IMR-90 (cell line): ENCODE measurements around the gene REPIN1. TPM values are rescaled to one million over a fixed set of nuclear protein-coding genes. Genes with fewer than 3 reads are reported as not detected.

Source experiments
- ATAC-seq: fragments of 200-7000 bp; cut with Tn5 transposase; 2 replicates; pipeline ENCODE4 v1.9.1; 2020; ENCODE audit warnings: low read depth, mild to moderate bottlenecking, moderate library complexity
- BruUV-seq: library from RNA; stranded (reverse); fragments of 400-500 nt; replicated peaks from 2 replicates; lab custom pipeline; 2021; lab: Mats Ljungman, UMichigan
- CTCF ChIA-PET: fragments of 300-600 bp; formaldehyde crosslinking; extraction: SDS; loops from one replicate; lab custom pipeline; 2021; ENCODE audit warnings: antibody characterized with exemption; lab: Yijun Ruan, JAX
- POLR2A ChIA-PET: fragments of 300-600 bp; sonication (Branson Sonifier 250); formaldehyde crosslinking; loops from one replicate; lab custom pipeline; 2022; ENCODE audit warnings: antibody characterized with exemption; ENCODE audit not compliant: unreplicated experiment; lab: Charles Lee
- DNase-seq: peaks from one replicate; pipeline ENCODE4 v3.0.0; 2013
- H2AFZ ChIP-seq: replicated peaks from 2 replicates; pipeline ENCODE3; 2013; ENCODE audit warnings: low read length, mild to moderate bottlenecking; ENCODE audit not compliant: poor library complexity
- H2AK5ac ChIP-seq: 2 replicates; pipeline ENCODE4 v1.6.1; 2013; ENCODE audit warnings: low read depth, low read length, inconsistent platforms
- H2AK9ac ChIP-seq: replicated peaks from 2 replicates; pipeline ENCODE3; 2013; ENCODE audit warnings: mild to moderate bottlenecking, low read depth, low read length, moderate library complexity; ENCODE audit not compliant: poor library complexity
- H2BK120ac ChIP-seq: 2 replicates; pipeline ENCODE4 v1.6.1; 2013; ENCODE audit warnings: low read depth, low read length, inconsistent platforms
- H2BK15ac ChIP-seq: 3 replicates; pipeline ENCODE4 v1.6.1; 2013; ENCODE audit warnings: low read depth, low read length, inconsistent platforms
- H2BK20ac ChIP-seq: 2 replicates; pipeline ENCODE4 v1.6.1; 2013; ENCODE audit warnings: low read depth, mild to moderate bottlenecking, inconsistent platforms, low read length, moderate library complexity
- H2BK5ac ChIP-seq: 2 replicates; pipeline ENCODE4 v1.6.1; 2013; ENCODE audit warnings: mild to moderate bottlenecking, low read depth, low read length, inconsistent platforms; ENCODE audit not compliant: poor library complexity, severe bottlenecking
- H3K14ac ChIP-seq: replicated peaks from 2 replicates; pipeline ENCODE4 v1.6.1; 2013; ENCODE audit warnings: low read depth, low read length, inconsistent platforms
- H3K18ac ChIP-seq: 2 replicates; pipeline ENCODE4 v1.6.1; 2013; ENCODE audit warnings: low read depth, low read length, control low read depth
- H3K23ac ChIP-seq: 2 replicates; pipeline ENCODE4 v1.6.1; 2013; ENCODE audit warnings: low read depth, low read length, inconsistent platforms
- H3K27ac ChIP-seq: 2 replicates; pipeline ENCODE4 v1.5.1; 2013; ENCODE audit warnings: mild to moderate bottlenecking, control low read depth, low read length; ENCODE audit not compliant: insufficient read depth
- H3K27me3 ChIP-seq: 2 replicates; pipeline ENCODE4 v1.6.1; 2013; ENCODE audit warnings: low read length; ENCODE audit not compliant: control insufficient read depth, insufficient read depth
- H3K36me3 ChIP-seq: 2 replicates; pipeline ENCODE4 v1.6.1; 2013; ENCODE audit warnings: low read length, mixed read lengths; ENCODE audit not compliant: control insufficient read depth, insufficient read depth
- H3K4ac ChIP-seq: 2 replicates; pipeline ENCODE4 v1.6.1; 2013; ENCODE audit warnings: low read depth, low read length, inconsistent platforms
- H3K4me1 ChIP-seq: 2 replicates; pipeline ENCODE4 v1.6.1; 2013; ENCODE audit warnings: low read length, mixed read lengths; ENCODE audit not compliant: control insufficient read depth, insufficient read depth
- H3K4me2 ChIP-seq: 2 replicates; pipeline ENCODE4 v1.6.1; 2013; ENCODE audit warnings: low read depth, mild to moderate bottlenecking, control low read depth, low read length, moderate library complexity
- H3K4me3 ChIP-seq: 2 replicates; pipeline ENCODE4 v1.5.1; 2013; ENCODE audit warnings: low read depth, mild to moderate bottlenecking, control low read depth, low read length, moderate library complexity; ENCODE audit not compliant: insufficient read depth
- H3K56ac ChIP-seq: 2 replicates; pipeline ENCODE4 v1.6.1; 2013; ENCODE audit warnings: low read length, inconsistent platforms; ENCODE audit not compliant: insufficient read depth; ENCODE audit errors: extremely low read depth
- H3K79me1 ChIP-seq, 2 experiments: 2 replicates each; pipeline ENCODE4 v1.6.1; 2013; ENCODE audit warnings: low read length in 2 of 2, inconsistent platforms in 1 of 2, low read depth in 1 of 2
- H3K9ac ChIP-seq: 2 replicates; pipeline ENCODE4 v1.6.1; 2013; ENCODE audit warnings: low read depth, low read length, control low read depth
- H3K9me1 ChIP-seq: 2 replicates; pipeline ENCODE4 v1.6.1; 2013; ENCODE audit warnings: low read length, inconsistent platforms; ENCODE audit not compliant: insufficient read depth
- H3K9me3 ChIP-seq: 2 replicates; pipeline ENCODE4 v1.6.1; 2013; ENCODE audit warnings: low read length; ENCODE audit not compliant: control insufficient read depth, insufficient read depth
- H4K20me1 ChIP-seq: 2 replicates; pipeline ENCODE4 v1.6.1; 2013; ENCODE audit warnings: low read length, inconsistent platforms; ENCODE audit not compliant: insufficient read depth
- H4K5ac ChIP-seq: 2 replicates; pipeline ENCODE4 v1.6.1; 2013; ENCODE audit warnings: mild to moderate bottlenecking, low read depth, low read length, control low read depth
- H4K8ac ChIP-seq, 2 experiments: 2 replicates each; pipeline ENCODE4 v1.6.1; 2013; ENCODE audit warnings: low read depth in 2 of 2, low read length in 2 of 2, control low read depth in 1 of 2, inconsistent platforms in 1 of 2
- H4K91ac ChIP-seq: 2 replicates; pipeline ENCODE4 v1.6.1; 2013; ENCODE audit warnings: low read depth, low read length, inconsistent platforms; ENCODE audit not compliant: insufficient read depth
- CTCF ChIP-seq: conservative IDR thresholded peaks from 2 replicates; pipeline ENCODE4 v1.5.1; 2012; ENCODE audit warnings: mild to moderate bottlenecking, low read depth, low read length, improper control_type of control experiment
- POLR2A ChIP-seq: IDR thresholded peaks from 2 replicates; pipeline ENCODE4 v1.6.1; 2012; ENCODE audit warnings: mild to moderate bottlenecking, low read depth, low read length
- WGBS, 2 experiments: methylation state at CpG; one replicate each; pipeline versions ENCODE4 v1.1.5 to v1.1.7; 2013; ENCODE audit warnings: missing lambda C conversion rate in 2 of 2; ENCODE audit not compliant: insufficient read length in 1 of 2; ENCODE audit errors: extremely low coverage in 2 of 2; 5-methylcytosine and 5-hydroxymethylcytosine counted together
- dilution Hi-C: fragments of 300-500 bp; cut with HindIII; formaldehyde crosslinking; loops from one replicate; pipeline ENCODE4 v1.14.3; 2018; ENCODE audit warnings: low sequenced_read_pairs; ENCODE audit not compliant: unreplicated experiment
- in situ Hi-C: fragments of 300-500 bp; cut with MboI; formaldehyde crosslinking; loops from 3 replicates; pipeline ENCODE4 v1.14.3; 2019; ENCODE audit warnings: low sequenced_read_pairs, inconsistent platforms, mixed read lengths
- intact Hi-C: fragments of 100-400 bp; cut with micrococcal nuclease; formaldehyde crosslinking; loops from 2 replicates; pipeline ENCODE4 v1.10.0; 2022
- polyA plus RNA-seq, 3 experiments: library from polyadenylated mRNA; depleted of rRNA; stranded (reverse); fragments of >200 nt; gene quantifications; 2 replicates each; pipeline ENCODE4 v1.2.3, GENCODE V29; 2012; ENCODE audit warnings: low replicate concordance in 1 of 3
- total RNA-seq: library from RNA; depleted of rRNA; stranded (reverse); fragments of >200 nt; gene quantifications from 2 replicates; pipeline ENCODE4 v1.2.3, GENCODE V29; 2012

The REPIN1 gene
- total and polyA plus RNA-seq, 2 of the 4 experiments (the other 2 are of a cell fraction): 19.4 to 50.6 TPM

- peak overlapping the region; percentile 78 for H3K4me2 ChIP-seq
- POLR2A ChIA-PET: no interaction called here
- peak overlapping the region; percentile 36 for H4K91ac ChIP-seq
- intact Hi-C loops (loop anchor here (2.0 kb wide), 1 partner anchor 43 kb away; no protein-coding TSS in a partner anchor), dilution Hi-C loops (no loop called here), in situ Hi-C loops (no loop called here)
- peaks cover 11% of the 10 kb centered on the region for H3K36me3 ChIP-seq
- H3K79me1 ChIP-seq: peaks cover 26 to 50% of the 10 kb centered on the region in 2 experiments
- H3K4me3 ChIP-seq: peak overlapping the region; percentile 68
- H4K8ac ChIP-seq: peak overlapping the region; percentile 76 to 93
- ATAC-seq: peak; percentile 3
- H3K9me3 ChIP-seq: no peaks in the 10 kb centered on the region
- CTCF ChIA-PET: interaction anchor here (0.7 to 1.5 kb wide), 3 partner anchors 9 to 39 kb away, joined by 3 to 4 read pairs (median 3); no protein-coding TSS in a partner anchor
- WGBS, 2 experiments: 13% methylated on average over 3 of the region's 32 CpGs; no CpG with 5 or more reads in 1 of the 2 experiments
- TF ChIP-seq POLR2A (no peak), CTCF (peak; percentile 28)
- peak overlapping the region; percentile 47; the same call in 1 of the 2 replicates for H2BK120ac ChIP-seq
- H2AK5ac ChIP-seq: 0 out of 2 replicates have a peak overlapping the region, but pooled peaks have one; percentile 2
- no TSS peak for BruUV-seq
- H2BK20ac ChIP-seq: no peak overlapping the region
- H3K4ac ChIP-seq: peak overlapping the region; percentile 81
- H2BK5ac ChIP-seq: peak overlapping the region; percentile 77
- H3K23ac ChIP-seq: peak overlapping the region; percentile 71; the same call in 1 of the 2 replicates
- peaks cover 16% of the 10 kb centered on the region; the same call in 1 of the 2 replicates for H3K9me1 ChIP-seq
- peaks cover 3% of the 10 kb centered on the region; the same call in 1 of the 2 replicates for H4K20me1 ChIP-seq
- H3K9ac ChIP-seq: peak overlapping the region; percentile 70
- H2BK15ac ChIP-seq: no peak overlapping the region
- peak overlapping the region; percentile 81 for H3K27ac ChIP-seq
- DNase-seq: peak; percentile 57
- H2AFZ ChIP-seq: peak overlapping the region; percentile 90
- peak overlapping the region; percentile 85 for H2AK9ac ChIP-seq
- H3K4me1 ChIP-seq: peaks cover 10% of the 10 kb centered on the region
- H3K27me3 ChIP-seq: no peaks in the 10 kb centered on the region
- H3K18ac ChIP-seq: peak overlapping the region; percentile 28; the same call in 1 of the 2 replicates
- H3K56ac ChIP-seq: peak overlapping the region; percentile 77; the same call in 1 of the 2 replicates
- H4K5ac ChIP-seq: peak overlapping the region; percentile 70
- H3K14ac ChIP-seq: peak overlapping the region; percentile 81
These were observed 9.7 kb downstream of the REPIN1 start for GRCh38 chr7:150378115-150378852.
